ENCODE measurements around the gene RASAL1. TPM values are rescaled to one million over a fixed set of nuclear protein-coding genes. Genes with fewer than 3 reads are reported as not detected.
"Not testable (repeated sequence)": the region's sequence is repeated elsewhere in the genome, so short reads cannot be mapped to it uniquely, and the experiment has no call there.

RASAL1 gene
- polyA plus RNA-seq, 5 donors: 0.15 to 0.56 (median 0.25) TPM

- DNase-seq: no peak
Measured at GRCh38 chr12:113142173-113142885, 6.8 kb upstream of the RASAL1 start.

DNA sequence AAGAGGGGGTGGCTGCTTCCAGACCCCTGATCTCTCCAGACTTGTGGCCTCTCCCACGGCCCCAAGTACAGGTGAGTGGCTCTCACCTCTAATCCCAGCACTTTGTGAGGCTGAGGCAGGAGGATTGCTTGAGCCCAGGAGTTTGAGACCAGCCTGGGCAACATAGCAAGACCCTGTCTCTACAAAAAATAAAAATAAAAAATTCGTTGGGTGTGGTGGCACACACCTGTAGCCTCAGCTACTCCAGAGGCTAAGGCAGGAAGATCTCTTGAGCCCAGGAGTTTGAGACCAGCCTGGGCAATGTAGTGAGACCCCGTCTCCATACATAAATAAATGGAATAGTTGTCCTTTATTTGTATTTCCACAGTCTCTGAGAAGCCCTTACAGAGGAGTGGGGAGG, 6.2 kb upstream of the RASAL1 start:
- DNase-seq: not testable (repeated sequence)

GRCh38 chr12:113140706-113141105, 5.1 kb upstream of the RASAL1 start:
- no peak for DNase-seq

DNA sequence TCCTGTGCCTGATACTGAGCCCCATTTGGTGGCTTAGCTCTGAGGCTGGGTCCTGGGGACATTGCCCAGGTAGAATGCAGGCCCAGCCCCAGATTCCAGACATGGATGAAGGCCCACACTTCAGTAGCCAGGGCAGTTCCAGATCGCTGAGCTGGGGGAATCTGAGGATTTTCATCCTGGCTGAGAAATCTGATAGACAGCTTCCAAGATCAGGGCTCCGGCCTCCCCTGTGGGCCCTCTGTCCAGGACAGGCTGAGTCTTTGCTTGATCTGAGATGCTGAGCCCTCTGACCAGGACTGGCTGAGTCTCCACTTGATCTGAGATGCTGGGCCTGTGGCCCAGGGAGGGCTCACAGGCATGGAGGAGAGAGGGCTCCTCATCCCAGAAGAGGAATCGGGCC, 3.3 kb upstream of the RASAL1 start:
- DNase-seq: no peak

- no peak for DNase-seq
Measured at GRCh38 chr12:113137861-113138783, 2.6 kb upstream of the RASAL1 start.

GRCh38 chr12:113136990-113137511, 1.5 kb upstream of the RASAL1 start:
- no peak for DNase-seq

DNA sequence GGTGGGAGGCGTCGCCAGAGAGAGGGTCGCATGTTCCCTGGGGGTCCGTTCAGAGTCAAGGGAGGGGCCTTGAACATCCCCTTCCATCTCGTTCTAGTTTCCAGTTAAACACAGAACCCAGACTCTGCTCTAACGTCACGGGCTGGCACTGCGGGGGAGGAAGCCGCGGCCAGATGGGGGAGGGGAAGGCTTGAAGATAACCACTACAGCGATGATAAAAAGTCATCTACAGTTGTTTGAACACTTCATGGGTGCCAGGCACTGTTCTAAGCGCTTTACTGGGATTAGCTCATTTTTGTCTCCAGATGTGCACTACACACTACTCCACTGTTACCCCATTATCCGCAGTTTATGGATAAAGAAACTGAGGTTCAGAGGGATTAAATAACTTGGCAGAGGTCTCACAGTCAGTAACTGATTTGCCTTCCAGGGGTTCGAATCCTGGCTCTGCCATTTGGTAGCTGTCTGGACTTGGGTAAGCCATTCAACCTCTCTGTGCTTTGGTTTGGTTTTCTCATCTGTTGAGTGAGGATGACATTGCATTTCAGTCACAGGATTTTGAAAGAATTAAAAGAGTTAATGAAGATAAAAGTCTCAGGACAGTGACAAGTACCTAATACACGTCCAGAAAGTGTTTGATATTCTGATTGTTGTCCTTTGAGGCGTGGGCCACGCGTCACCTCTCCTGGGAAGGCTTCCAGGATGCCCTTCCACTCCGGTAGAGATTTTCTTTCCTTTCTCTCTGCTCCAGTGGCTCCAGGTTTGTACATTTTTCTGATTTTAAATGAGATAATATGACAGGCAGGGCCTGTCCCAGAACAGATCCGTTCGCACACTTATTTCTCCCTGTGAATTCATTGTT, 798 bp upstream of the RASAL1 start:
- DNase-seq: no peak

DNA sequence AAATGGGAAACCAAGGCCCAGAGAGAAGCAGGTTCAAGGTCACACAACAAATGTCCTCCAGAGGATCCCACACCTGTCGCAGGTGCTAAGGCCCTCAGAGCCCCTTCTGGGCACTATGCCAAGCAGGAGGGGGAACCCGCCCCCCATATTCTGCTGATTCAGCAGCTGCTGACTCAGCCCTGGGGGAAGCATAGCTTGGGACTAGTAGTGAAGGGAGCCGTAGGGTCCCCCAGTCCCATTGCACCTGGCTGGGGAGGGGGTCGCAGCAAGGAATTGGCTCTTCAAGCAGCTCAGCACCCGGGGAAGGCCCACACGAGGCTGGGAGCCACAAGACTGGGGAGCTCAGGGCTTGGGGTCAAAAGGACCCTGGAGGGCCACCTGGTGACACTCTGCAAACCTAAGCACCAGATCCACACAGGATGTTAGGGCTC, 1.0 kb downstream of the RASAL1 start:
- DNase-seq: no peak

- DNase-seq: no peak
Measured at GRCh38 chr12:113134071-113134470, 1.5 kb downstream of the RASAL1 start.

DNA sequence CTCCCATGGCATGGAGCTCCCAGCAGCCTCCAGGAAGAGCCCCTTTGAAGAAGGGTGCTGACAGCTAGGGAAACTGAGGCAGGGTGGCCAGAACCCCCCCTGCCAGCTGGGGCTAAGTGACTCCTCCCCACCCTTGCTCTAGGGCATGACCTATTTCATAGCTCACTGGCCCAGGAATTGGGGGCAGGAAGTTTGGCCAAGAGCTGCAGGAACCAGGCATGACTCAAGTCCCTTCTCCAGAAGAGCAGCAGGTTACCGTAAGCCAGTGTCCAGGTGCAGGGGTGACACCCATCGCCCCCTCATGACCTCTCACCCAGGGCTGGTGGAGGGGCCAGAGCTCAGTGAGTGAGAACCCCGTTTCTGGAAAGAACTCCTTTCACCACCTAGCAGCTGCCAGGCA, 1.9 kb downstream of the RASAL1 start:
- no peak for DNase-seq

DNA sequence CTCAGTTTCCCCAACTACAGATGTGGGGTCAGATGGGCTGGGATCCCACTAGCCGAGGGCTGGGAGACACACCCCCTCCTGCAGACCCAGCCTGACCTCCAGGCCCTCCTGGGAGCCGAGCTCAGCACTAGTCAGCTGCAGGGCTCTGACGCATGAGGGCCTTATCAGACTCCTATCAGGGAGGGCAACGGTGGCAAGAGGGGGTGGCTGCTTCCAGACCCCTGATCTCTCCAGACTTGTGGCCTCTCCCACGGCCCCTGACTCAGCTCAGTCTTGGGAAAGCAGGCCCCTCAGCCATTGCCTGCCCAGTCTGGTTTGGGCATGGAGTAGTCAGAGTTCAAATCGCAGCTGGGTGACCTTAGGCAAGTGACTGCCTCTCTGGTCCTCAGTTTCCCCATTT, 2.5 kb downstream of the RASAL1 start:
- DNase-seq: no peak

GRCh38 chr12:113131556-113131955, 4.0 kb downstream of the RASAL1 start:
- no peak for DNase-seq

GRCh38 chr12:113130457-113131135, 5.0 kb downstream of the RASAL1 start:
- DNase-seq: no peak

DNA sequence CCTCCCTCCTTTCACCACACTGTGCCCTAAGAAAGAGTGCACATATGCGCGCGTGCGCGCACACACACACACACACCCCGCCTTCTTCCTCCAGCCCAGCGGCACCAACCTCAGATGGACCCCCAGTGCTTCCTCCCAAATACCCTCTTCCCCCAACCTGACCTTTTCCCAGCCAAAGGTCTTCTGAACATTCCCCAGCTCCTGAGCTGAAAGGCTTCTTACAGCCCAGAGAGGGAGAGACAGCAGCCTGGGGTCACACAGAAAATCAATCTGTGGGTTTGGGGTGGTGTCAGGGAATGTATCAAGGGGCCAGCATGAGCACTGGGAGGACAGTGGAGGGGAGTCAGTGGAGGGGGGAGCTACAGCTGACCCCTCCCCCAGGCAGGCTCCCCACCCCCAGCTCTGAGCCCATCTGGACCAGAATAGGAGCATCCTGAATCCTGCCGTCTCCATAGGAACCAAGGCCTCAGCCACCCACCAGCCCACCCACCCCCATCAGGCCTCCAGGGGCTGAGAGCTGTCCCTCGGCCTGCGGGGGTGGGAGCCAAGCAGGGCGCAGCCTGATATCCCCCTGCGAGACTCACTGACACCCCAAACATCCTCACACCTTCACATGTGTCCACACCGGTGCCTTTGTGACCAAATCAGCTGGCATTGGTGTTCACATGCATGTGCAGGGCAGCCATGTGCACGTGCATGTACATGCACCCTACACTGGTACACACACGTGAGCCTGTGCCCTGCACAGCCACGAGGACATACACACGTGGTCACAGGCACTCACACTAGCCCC, 5.7 kb downstream of the RASAL1 start:
- DNase-seq: no peak

DNA sequence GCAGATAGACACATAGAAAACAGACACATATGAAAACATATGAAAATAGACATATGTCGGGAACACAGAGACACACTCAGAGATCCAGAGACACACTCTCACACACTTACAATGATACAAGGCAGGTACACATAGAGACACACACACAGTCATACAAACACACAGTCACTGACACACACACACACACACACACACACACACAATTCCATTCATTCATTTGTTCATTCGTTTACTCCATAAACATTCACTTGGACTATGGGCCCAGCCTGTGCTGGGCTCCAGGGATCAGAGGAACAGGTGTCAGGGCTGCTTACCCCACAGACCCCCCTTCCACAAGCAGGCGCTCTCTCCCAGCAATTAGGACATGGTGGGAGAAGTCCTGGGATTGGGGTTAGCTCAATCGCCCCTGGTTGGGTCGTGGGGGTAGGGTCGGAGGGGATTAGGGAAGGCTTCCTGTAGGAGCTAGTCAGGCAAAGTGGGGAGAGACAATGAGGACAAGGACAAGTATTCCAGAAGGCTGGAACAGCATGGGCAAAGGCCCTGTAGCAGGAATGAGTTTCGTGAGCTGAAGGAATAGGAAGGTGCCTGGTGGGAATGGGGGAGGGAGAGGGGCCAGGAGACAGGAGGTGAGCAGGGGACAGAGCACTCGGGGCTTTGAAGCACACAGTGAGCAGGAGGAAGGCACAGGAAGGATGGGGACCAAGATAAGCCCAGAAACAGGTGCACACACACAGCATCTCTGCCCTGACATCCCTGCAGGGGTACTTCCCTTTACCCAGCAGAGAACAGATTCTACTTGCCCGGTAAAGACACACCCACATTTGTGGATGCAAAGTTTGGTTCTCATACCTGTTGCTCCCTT, 6.5 kb downstream of the RASAL1 start:
- no peak for DNase-seq

DNA sequence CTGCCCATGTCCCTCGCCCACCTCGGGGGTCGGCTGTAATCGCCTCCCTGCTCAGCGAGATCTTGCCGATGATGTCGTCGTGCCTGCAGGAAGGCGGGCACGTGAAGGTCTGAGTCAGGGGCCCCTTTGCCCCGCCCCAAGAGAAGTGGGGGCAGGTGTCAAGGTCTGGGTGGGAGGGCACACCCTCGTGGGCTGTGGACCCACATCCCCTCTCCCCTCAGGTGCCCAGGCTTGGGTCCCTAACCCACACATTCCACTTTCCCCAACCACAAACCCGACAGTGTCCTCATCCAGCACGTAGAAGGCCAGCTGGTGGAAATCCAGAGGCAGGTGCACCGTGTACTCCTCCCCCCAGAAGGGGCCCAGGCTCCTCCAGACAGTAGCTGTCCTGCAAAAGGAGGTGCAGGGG, 7.8 kb downstream of the RASAL1 start:
- no peak for DNase-seq

- no peak for DNase-seq
Measured at GRCh38 chr12:113120670-113121370, 14.7 kb downstream of the RASAL1 start.

GRCh38 chr12:113119980-113120669, 15.4 kb downstream of the RASAL1 start:
- no peak for DNase-seq

Measured in right lung (tissue), 5 donors.